Putamen (tissue), 1 donor: Measurements from ENCODE around the gene GUCD1.

ENCODE experiments used
- DNase-seq: peaks from one replicate; pipeline ENCODE4 v3.0.0-alpha.2; 2016; ENCODE audit warnings: low spot score

GUCD1 gene

DNA sequence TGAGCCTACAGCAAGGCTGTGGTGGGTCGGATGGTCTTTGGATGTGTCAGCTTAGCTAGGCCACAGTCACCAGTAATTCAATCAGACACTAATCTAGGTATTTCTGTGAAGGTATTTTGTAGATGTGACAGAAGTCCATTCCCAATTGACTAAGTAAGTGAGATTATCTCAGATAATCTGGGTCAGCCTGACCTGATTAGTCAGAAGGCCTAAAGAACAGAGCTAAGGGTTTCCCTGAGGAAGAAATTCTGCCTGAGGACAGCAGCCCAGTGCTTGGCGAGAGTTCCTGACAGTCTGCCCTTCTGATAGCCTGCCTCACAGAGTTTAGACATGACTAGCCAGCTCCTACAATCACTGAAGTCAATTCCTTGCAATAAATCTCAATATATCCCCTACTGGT lies 28.7 kb downstream of the GUCD1 start:
- DNase-seq: no peak

DNA sequence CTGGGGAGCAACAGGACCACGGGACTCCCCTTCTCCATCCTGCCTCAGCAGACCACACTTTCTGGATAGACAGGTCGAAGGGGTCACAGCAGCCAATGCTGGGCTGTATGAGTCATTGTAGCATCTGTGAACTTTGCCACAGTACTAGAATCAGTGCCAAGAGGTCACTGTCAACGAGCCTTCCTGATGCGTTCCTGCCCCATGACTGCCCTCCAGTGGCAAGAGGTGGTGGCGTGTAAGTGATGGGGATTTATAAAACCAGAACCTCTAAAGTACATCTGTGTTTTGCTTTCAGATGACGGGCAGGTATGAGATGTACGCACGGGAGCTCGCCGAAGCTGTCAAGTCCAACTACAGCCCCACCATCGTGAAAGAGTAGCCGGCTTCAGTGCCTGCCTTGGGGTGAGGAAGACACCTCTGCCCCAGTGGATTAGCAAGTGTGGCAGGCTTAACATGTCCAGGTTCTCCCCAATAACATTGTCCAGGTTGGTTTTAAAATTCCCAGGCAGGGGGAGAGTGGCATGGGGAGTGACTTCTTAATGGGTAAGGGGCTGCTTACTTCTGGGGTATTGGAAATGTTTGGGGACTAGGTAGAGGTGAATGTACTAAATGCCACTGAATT lies 29.4 kb downstream of the GUCD1 start:
- peak; percentile 52 for DNase-seq

DNA sequence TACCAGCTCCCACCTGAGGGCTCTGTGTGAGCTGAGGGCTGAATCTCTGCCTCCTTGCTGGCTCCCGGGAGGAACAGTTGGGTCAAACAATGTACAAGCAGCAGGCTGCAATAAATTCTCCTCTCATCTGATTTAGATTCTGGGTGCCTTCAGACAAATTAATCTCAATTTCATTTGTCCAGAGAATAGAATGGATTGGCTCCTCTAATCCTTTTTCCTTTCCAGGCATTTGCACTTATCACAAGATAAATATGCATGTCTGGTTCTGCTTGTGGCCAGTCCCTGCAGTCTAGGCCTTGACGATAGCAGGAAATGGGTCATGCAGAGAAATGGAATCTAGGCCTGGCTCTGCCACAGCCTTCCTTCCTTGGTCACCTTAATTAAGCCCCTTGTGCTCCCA lies 31.1 kb downstream of the GUCD1 start:
- no peak for DNase-seq

DNA sequence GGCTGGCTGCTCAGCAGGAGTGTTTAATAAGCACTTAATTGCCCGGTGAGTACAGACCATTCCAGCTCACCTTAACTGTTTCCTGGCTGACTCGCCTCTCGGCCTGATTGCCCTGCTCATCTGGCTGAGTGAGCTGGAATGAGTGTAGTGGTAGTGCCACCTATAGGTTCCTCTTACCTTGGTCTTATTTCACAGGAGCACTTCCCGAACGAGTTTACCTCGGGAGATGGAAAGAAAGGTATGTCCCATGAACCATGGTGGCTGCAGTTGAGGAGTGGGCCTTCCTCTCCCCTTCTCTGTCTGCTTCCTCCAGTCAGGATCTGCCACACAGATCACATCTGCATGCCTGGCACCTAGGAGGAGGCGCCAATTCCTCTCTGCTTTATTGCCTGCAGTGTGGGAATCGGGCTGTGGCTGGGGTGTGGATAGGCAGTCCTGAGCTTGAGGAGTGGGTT lies 33.1 kb downstream of the GUCD1 start:
- no peak for DNase-seq

DNA sequence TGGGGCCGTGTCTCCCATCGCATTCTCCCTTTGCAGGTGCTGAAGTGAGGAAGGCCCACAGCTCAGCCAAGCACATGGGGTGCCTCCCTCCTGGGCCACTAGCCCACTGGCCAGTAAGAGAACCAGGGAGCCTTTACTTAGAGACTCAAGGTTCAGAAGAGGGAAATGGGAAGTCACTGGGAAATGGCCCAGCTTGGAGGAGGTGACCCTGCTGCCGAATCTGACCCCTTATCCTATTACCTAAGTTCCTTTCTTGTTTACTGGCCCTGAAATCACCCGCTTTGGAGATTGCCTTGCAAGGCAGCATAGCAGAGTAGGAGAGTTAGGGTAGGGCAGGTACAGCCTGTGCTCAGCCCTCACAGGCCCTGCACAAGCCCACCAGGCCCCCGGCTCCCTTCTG lies 35.4 kb downstream of the GUCD1 start:
- no peak for DNase-seq

DNA sequence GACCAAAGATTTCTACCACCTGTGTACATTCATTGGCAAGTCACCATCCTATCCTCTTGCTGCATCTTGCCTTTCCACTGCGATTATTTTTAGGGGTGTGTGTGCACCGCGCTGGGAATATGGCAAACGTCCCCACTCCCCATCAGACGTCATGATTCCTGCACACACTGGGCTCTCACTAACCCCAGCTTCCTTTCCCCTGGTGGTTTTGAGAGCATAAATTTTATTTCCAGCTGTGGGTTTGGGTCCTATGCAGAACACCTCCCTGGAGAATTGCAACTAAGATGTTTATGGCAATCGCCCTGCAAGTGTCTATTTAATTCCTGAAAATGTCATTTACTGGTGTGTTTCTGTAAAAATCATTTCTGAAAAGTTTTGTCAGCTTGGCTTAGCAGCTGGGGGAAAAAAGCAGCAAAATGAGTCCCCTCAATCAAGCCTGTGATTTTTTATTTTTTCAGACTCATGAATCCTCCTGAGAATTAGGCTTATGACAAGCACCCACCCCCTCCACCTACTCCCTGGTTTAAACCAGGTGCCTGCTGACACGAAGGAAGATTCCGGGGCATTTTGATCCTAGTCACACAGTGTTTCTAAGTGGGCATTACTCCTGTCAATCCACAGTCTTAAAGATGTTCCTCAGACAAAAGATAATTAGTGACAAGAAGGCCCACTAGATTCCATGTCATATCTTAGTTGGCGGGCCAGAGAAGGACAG lies 36.0 kb downstream of the GUCD1 start:
- DNase-seq: peak; percentile 79

DNA sequence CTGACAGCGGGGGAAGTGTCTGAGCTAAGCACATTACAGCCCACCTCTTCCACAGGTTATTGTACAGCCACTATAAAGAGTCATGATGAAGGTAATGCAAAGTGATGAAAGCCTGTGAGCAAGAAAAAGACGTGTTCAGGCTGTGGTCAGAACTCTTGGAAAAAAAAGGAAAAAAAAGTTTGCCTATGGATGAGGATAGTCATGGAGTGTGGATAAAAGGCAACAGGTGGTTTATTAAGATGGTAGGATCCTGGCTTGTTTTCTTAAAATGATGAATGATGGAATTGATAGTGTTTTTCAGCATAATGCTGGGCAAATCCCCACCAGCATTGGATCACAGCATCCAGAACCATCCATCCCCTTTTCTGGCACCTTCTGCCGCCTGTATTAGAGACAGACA lies 36.7 kb downstream of the GUCD1 start:
- no peak for DNase-seq

DNA sequence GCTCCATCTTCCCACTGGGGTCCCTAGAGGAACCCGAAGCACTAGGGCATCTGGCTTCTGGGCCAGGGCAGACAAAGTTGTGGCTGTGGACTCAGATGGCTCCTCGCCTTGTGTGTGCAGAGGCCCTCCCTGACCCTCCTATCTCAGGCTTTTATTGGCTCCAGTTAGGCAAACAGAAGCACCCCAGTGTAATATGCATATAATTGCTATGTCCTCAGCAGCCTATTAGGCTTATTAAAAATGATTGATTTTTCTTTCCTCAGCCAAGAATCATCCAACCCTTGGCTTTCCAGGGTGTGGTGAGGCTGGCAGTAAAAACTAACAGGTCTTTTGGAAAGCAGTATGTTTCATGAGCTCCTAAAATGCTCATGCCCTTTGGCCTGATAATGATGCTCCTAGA lies 37.5 kb downstream of the GUCD1 start:
- DNase-seq: no peak

DNA sequence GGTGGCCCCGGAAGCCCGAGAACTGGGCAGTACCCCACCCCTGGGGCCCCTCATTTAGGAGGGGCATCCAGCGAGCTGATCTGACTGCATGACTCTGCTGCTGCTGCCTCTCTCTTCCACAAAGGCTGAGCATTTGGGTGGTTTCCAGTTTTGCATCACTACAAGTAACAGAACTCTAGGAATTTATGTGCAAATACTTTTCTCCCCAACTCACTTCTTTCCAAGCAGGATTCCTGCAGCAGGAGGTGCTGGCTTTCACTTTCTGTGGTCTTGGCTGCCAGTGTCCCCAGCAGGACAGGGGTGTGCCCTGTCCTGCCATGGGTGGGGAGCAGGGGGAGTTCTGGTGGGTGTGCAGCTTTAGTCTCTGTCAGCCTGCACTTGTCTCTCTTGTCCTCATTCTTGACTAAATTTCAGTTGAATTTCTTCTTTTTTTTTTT lies 38.6 kb downstream of the GUCD1 start:
- no peak for DNase-seq

DNA sequence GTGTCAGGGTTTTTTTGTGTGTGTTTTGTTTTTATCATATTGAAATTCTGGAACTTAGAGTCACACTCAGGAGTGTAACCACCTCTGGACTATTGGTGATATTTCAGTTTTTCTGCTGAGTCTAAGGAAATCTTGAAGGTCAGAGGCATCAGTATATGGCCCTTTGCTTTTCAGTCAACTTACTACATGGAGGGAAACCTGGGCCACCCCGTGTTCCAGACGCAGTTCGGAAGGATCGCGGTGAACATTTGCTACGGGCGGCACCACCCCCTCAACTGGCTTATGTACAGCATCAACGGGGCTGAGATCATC lies 40.0 kb downstream of the GUCD1 start:
- DNase-seq: no peak

DNA sequence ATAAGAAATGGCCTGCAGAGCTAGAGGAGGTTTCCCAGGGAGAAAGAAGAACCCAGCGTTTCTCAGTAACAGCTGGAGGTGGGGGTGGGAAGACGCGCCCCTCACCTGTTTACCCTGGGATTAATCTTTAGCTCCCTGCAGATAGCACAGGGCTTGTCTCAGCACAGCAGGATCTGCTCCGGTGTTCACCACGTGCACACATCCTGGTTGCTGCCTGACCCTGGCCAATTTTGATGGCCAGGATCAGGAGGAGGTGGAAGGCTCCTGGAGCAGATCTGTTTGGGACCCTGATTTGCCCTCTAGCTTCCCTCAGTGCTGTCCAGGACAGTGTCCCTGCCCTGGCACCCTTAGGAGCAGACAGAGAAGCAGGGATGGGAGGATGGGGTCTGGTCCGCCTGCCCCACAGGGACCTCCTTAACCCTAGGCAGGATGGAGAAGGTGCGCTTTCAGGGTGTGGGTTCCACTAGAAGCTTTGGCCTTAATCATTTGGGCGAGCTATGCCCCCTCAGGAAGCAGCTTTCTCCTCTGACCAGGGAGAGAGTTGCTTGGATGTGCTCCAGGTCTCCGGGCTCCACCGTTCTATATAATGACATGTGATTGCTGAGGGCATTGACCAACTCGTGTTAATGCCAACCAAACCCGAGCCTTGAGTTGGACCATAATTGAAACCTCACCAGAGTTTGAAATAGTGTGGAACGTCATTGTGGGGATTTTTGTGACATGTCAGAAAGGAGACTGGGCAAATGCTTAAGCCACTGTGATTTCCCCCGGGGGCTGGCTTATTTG lies 40.5 kb downstream of the GUCD1 start:
- no peak for DNase-seq

DNA sequence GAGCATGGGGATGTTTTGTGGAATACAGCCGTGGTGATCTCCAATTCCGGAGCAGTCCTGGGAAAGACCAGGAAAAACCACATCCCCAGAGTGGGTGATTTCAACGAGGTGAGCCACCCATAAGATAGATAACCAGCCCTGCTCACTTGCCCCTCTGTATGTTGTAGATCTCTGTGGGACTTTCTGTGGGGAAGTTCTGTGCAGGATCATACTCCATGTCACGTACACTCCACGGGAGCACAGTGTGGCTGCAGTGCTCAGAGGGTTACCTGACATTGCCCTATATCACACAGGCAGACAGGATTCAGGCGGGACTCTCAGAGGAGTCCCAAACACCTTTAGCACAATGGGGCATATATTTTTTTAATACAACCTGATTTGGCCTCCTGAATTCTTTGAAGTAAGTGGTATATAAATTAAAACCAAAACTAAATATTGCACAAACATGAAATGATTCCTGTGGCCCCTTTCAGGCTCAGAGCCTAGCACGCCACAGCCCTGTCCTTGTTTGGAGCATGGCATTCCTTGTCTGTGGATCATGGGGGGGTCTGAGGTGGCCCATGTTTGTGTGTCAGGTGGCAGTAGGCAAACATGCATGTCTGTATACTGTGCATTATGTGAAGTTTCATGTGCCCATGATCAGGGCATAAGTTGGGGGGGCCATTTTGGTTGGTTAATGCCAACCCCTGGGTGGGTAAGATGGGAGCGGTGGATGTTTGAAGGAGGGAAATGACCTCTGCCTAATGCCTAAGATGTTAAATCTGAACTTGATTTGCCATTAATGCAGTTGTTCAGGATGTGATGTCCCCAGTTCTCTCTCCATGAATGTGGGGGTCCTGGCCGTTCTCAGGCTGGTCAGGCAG lies 41.3 kb downstream of the GUCD1 start:
- DNase-seq: no peak

DNA sequence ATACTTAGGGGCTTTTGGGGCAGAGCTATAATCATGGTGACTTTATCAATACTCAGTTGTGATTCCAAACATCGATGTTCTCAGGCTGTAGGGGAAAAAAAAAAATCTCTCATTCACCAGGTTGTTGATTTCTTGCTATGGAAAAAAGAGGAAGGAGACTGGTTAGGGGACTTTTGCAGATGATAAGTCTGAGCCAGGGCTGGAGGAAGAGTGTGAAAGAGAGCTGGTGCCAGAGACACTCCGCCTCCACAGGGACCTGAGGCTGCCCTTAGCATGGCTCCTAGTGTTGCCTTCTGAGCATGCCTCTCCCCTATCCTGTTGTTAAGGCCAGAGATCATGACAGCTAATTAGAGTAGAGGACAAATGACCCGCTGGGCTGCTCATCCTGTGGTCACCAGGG lies 42.9 kb downstream of the GUCD1 start:
- no peak for DNase-seq

DNA sequence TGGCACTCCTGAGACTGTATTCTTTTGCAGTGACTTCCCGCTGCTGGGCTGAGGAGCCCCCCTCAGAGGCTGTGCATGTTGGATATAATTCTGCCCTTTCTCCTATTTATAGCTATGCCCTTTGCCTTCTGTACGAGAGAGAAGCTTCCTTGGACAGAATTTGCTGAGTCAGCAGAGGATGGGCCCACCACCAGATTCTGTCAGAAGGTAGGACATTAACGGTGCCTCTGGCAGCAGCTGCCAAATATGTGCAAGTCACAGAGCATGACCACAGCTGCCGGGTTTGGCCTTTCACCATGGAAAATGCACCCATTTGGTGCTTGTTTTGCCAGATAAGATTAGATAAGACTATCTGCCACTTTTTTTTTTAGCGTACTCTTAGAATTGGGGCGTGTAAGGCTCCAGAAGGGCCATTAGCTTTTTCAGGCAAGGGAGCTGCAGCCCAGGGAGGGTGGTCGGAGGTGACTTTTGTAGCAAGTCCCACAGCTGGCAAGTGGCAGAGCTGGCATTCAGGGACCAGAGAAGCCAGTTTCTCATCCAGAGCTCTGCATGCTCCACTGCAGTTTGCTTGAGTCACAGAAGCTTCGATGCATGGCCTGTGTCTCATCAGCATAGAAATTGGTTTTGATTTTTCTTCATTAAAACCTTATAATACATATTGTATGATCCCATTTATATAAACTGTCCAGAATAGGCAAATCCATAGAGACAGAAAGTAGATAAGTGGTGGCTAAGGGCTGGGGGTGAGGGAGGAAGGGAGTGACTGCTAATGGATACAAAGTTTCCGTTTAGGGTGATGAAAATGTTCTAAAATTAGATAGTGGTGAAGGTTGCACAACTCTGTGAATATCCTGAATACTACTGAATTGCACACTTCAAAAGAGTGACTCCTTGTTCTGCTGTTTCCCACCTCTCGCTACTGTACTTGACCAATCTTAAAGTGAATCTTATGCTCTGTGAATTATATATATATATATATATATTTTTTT lies 44.0 kb downstream of the GUCD1 start:
- DNase-seq: no peak

DNA sequence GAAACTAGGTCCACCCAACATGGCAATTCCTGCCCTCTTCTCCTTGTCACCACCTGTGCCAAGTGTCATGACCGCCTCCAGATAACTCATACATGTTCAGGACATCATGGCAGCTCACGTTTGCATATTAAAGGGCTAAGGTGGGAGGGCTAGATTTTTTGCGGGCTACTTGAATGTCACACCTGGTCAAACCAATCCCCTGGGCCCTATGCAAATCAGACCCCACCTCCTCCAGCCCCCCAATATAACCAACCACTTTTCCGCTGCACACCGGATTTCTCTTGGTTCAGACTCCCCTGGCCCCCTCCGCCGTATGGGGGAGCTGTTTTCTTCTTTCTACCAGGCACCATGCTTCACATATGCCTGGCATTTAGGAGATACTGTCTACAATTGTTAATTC lies 47.2 kb downstream of the GUCD1 start:
- DNase-seq: no peak

DNA sequence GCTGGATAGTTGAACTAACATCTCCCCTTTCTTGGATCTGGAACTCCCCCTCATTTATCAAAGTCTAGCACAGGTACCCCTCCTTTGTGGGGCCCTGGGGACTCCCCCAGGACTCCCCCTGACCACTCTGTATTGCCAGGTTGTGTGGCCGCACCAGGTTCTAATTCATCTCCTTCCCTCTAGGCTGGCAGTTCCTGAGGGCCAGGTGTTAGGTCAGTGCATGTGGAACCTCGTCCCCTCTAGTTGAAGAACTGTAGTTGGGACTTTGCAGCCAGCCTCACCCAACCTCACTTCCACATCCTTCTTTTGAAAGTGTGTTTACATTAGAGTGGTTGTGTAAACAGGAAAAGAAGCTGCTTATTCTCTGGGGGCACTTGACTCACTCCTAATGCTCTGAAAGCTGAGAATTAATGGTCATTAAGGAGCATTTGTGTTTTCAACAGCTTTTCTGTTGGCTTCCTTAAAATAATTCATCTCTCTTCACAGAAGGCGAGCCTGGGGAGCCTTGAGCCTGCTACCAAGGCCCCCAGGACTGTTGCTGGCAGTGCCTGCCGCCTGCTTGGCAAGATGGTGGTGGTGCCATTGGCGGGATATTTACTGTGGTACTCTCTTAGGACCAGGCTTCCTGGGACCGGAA lies 48.0 kb downstream of the GUCD1 start:
- DNase-seq: no peak

DNA sequence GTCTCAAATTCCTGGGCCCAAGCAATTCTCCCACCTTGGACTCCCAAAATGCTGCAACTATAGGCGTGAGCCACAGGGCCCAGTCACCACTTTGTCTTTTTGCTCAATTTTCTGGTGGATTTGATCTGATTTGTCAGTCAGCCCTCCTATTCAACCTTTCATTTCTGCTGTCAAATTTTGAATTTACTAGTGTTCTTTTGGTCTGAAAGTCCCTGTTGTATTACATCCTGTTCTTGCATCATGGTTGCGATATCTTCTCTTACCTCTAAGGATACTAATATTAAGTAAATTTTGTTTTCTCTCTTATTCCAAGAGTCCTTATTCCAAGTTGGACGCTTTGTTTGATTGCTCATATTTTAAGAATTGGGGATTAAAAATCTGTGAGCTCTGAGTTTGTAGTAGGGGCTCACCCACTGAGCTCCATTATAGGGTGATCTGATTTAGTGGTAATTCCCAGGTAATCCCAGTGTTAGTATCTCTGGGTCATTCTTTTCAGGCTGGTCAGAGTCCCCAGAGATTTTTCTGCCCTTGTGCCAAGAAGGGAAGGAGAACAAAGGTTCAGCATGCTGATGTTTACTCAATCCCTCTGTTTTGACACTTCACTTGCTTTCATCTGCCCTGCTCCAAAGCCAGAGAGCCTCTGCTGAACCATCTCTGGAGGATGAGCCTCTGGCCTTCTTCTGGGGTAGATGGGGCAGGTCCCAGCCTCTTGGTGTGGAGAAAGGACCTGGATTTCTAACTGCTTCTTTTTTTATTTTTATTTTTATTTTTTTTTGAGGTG lies 49.8 kb downstream of the GUCD1 start:
- no peak for DNase-seq

DNA sequence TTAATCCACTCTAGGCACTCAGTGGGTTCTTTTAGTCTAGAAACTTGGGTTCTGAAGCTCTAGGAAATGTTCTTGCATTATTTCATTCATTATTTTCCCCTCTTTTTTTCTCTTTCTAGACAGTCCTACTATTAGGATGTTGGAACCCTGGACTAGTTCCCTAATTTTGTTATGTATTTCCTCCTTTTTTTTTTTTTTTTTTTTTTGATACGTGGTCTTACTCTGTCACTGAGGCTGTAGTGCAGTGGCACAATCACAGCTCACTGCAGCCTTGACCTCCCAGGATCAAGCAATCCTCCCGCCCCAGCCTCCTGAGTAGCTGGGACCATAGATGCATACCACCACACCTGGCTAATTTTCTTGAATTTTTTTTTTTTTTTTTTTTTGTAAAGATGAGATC lies 50.4 kb downstream of the GUCD1 start:
- DNase-seq: no peak

DNA sequence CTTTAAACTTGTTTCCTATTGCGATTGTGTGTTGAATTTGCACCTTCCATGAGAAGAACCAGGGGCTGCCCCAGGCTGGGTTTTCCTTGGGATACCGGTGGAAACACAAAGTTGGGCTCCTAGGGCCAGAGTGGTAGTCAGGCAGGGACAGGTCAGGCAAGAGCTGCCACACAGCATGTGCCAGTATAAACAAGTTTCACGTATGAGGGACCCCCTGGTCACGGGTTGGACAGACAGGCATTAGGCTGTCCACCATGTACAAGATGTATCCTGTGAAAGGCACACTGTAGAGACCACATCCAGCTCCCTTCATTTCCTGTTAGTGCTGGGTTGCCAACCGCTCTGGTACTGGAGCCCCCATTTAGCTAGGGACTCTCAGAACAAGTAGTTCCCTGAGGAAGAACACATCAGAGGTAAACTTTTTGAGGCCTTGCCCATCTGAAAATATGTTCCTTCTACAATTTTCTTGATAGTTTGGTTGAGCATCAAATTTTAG lies 51.0 kb downstream of the GUCD1 start:
- no peak for DNase-seq
